CD8-positive, alpha-beta memory T cell (primary cell): Measurements from ENCODE around the gene SLK. TPM values are rescaled to one million over a fixed set of nuclear protein-coding genes. Genes with fewer than 3 reads are reported as not detected.

Source experiments
- CTCF ChIA-PET: fragments of 350-600 bp; sonication (Branson Sonifier 250); formaldehyde crosslinking; loops from one replicate; lab custom pipeline; 2021; ENCODE audit warnings: antibody characterized with exemption; lab: Charles Lee
- POLR2A ChIA-PET: fragments of 350-600 bp; sonication (Branson Sonifier 250); formaldehyde crosslinking; loops from one replicate; lab custom pipeline; 2021; ENCODE audit warnings: antibody characterized with exemption; lab: Charles Lee
- DNase-seq, 5 donors: peaks; one replicate each; pipeline versions ENCODE4 v3.0.0 to v3.0.0-alpha.2; 2020 to 2022; ENCODE audit warnings: mixed read lengths in 1 of 5
- H3K27ac ChIP-seq: one replicate; pipeline ENCODE4 v1.7.0; 2013; ENCODE audit warnings: low read depth, mild to moderate bottlenecking, low read length, moderate library complexity
- H3K27me3 ChIP-seq: 2 replicates; pipeline ENCODE4 v1.7.0; 2013; ENCODE audit warnings: low read length, mild to moderate bottlenecking; ENCODE audit not compliant: insufficient read depth, poor library complexity, severe bottlenecking
- H3K36me3 ChIP-seq: 2 replicates; pipeline ENCODE4 v1.7.0; 2013; ENCODE audit warnings: mild to moderate bottlenecking, low read length, moderate library complexity; ENCODE audit not compliant: insufficient read depth
- H3K4me1 ChIP-seq: 2 replicates; pipeline ENCODE4 v1.7.0; 2013; ENCODE audit warnings: mild to moderate bottlenecking, low read length, moderate library complexity; ENCODE audit not compliant: insufficient read depth
- H3K4me3 ChIP-seq: 2 replicates; pipeline ENCODE4 v1.7.0; 2013; ENCODE audit warnings: mild to moderate bottlenecking, low read length
- H3K9me3 ChIP-seq: 2 replicates; pipeline ENCODE4 v1.7.0; 2013; ENCODE audit warnings: mild to moderate bottlenecking, low read length
- H3K27ac Mint-ChIP-seq, 8 donors: one replicate each; pipeline ENCODE4 v1.8.0; 2020 to 2021; ENCODE audit warnings: mixed read lengths in 8 of 8, mild to moderate bottlenecking in 6 of 8, inconsistent platforms in 3 of 8, moderate library complexity in 3 of 8
- H3K27me3 Mint-ChIP-seq, 2 donors: one replicate each; pipeline ENCODE4 v1.8.0; 2020 to 2021; ENCODE audit warnings: mixed read lengths in 2 of 2, mild to moderate bottlenecking in 1 of 2, moderate library complexity in 1 of 2
- H3K36me3 Mint-ChIP-seq, 3 donors: one replicate each; pipeline ENCODE4 v1.8.0; 2020 to 2021; ENCODE audit warnings: mixed read lengths in 3 of 3, inconsistent platforms in 1 of 3, mild to moderate bottlenecking in 1 of 3
- H3K4me1 Mint-ChIP-seq, 3 donors: one replicate each; pipeline ENCODE4 v1.8.0; 2020 to 2021; ENCODE audit warnings: mixed read lengths in 3 of 3, inconsistent platforms in 1 of 3, mild to moderate bottlenecking in 1 of 3
- H3K4me3 Mint-ChIP-seq, 7 donors: one replicate each; pipeline ENCODE4 v1.8.0; 2020 to 2021; ENCODE audit warnings: mixed read lengths in 7 of 7, mild to moderate bottlenecking in 6 of 7, moderate library complexity in 4 of 7, inconsistent platforms in 2 of 7
- H3K9me3 Mint-ChIP-seq, 5 donors: one replicate each; pipeline ENCODE4 v1.8.0; 2020 to 2022; ENCODE audit warnings: mixed read lengths in 5 of 5, mild to moderate bottlenecking in 3 of 5, moderate library complexity in 2 of 5, inconsistent platforms in 1 of 5
- polyA plus RNA-seq: library from polyadenylated mRNA; unstranded; fragments of 300-500 nt; fragmentation: Illumina TruSeq; gene quantifications from one replicate; pipeline ENCODE4 v1.2.3, GENCODE V29; 2021
- total RNA-seq, 2 experiments: library from RNA; stranded (reverse); gene quantifications; one replicate each; pipeline ENCODE4 v1.2.3, GENCODE V29; 2021

The SLK gene
- total and polyA plus RNA-seq, 3 experiments from 2014 or later: 15.8 to 24.8 (median 23.7) TPM

DNA sequence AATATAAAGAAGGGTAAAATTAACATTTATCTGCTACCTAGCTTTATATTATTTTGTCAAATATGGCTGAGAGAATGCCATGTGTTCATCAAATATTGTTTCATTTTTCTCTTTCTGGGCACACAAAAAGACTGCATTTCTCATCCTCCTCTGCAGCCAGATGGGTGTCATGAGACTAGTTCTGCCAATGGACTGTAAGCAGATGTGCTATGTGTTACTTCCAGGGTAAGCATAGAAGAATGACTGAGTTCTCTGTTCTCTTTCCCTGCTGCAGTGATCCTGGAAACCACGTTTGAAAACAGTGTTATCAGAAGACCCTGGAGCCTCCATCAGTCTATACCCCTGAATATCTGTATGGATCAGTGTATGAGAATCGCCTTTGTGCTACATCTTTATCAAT lies 24.1 kb upstream of the SLK start:
- H3K27ac Mint-ChIP-seq: no peak overlapping the region
- DNase-seq: no peak
- H3K9me3 Mint-ChIP-seq: no peaks in the 10 kb centered on the region
- CTCF ChIA-PET: no interaction called here
- POLR2A ChIA-PET: no interaction called here
- peaks cover 0 to 6% of the 10 kb centered on the region in 2 donors for H3K27me3 Mint-ChIP-seq
- H3K9me3 ChIP-seq: no peaks in the 10 kb centered on the region
- H3K4me1 ChIP-seq: no peaks in the 10 kb centered on the region
- no peak overlapping the region for H3K4me3 Mint-ChIP-seq
- H3K36me3 ChIP-seq: no peaks in the 10 kb centered on the region
- H3K4me3 ChIP-seq: no peak overlapping the region
- no peak overlapping the region for H3K27ac ChIP-seq
- H3K4me1 Mint-ChIP-seq: peaks cover 3 to 9% (median 4%) of the 10 kb centered on the region in 3 donors
- no peaks in the 10 kb centered on the region for H3K27me3 ChIP-seq
- peaks cover 0 to 3% (median 0%) of the 10 kb centered on the region in 3 donors for H3K36me3 Mint-ChIP-seq

GRCh38 chr10:103947799-103948516 lies 19.0 kb upstream of the SLK start:
- no peaks in the 10 kb centered on the region for H3K27me3 ChIP-seq
- peaks cover 6 to 10% (median 7%) of the 10 kb centered on the region in 3 donors for H3K4me1 Mint-ChIP-seq
- no peak overlapping the region for H3K27ac ChIP-seq
- H3K4me3 ChIP-seq: no peak overlapping the region
- peak overlapping the region in 1 of 7 donors; percentile 16 for H3K4me3 Mint-ChIP-seq
- peaks cover 0 to 3% (median 2%) of the 10 kb centered on the region in 3 donors for H3K36me3 Mint-ChIP-seq
- DNase-seq: no peak
- H3K27me3 Mint-ChIP-seq: peaks cover 0 to 4% of the 10 kb centered on the region in 2 donors
- H3K9me3 ChIP-seq: no peaks in the 10 kb centered on the region
- ChIA-PET CTCF (no interaction called here), POLR2A (no interaction called here)
- no peaks in the 10 kb centered on the region for H3K36me3 ChIP-seq
- H3K27ac Mint-ChIP-seq: peak overlapping the region in 4 of 8 donors; percentile 3 to 73 (median 50)
- peaks cover 0 to 2% (median 0%) of the 10 kb centered on the region in 5 donors for H3K9me3 Mint-ChIP-seq
- no peaks in the 10 kb centered on the region for H3K4me1 ChIP-seq

DNA sequence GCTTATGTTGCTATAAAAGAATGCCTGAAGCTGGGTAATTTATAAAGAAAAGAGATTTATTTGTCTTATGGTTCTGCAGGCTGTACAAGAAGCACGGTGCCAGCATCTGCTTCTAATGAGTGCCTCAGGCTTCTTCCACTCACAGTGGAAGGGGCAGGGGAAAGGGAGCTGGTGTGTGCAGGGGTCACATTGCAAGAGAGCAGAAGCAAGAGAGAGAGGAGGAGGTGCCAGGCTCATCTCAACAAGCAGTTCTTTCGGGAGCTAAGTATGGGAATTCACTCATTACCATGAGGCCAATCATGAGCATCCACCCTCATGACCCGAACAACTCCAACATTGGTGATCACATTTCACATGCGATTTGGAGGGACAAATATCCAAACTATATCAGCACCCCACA lies 17.2 kb upstream of the SLK start:
- Histone ChIP-seq H3K27me3 (no peaks in the 10 kb centered on the region), H3K4me3 (no peak overlapping the region), H3K4me1 (no peaks in the 10 kb centered on the region), H3K9me3 (no peaks in the 10 kb centered on the region), H3K27ac (no peak overlapping the region), H3K36me3 (no peaks in the 10 kb centered on the region)
- POLR2A ChIA-PET: no interaction called here
- no peak overlapping the region for H3K27ac Mint-ChIP-seq
- H3K36me3 Mint-ChIP-seq: peaks cover 0 to 2% (median 0%) of the 10 kb centered on the region in 3 donors
- peaks cover 6 to 10% (median 7%) of the 10 kb centered on the region in 3 donors for H3K4me1 Mint-ChIP-seq
- no peak for DNase-seq
- no peaks in the 10 kb centered on the region for H3K27me3 Mint-ChIP-seq
- CTCF ChIA-PET: interaction anchor here (1.0 kb wide), 1 partner anchor 14 kb away, joined by 4 read pairs; no protein-coding TSS in a partner anchor
- peaks cover 0 to 3% (median 0%) of the 10 kb centered on the region in 5 donors for H3K9me3 Mint-ChIP-seq
- no peak overlapping the region for H3K4me3 Mint-ChIP-seq

- Histone ChIP-seq H3K36me3 (no peaks in the 10 kb centered on the region), H3K4me1 (no peaks in the 10 kb centered on the region), H3K4me3 (no peak overlapping the region), H3K27ac (no peak overlapping the region), H3K9me3 (no peaks in the 10 kb centered on the region), H3K27me3 (no peaks in the 10 kb centered on the region)
- peaks cover 0 to 4% (median 2%) of the 10 kb centered on the region in 3 donors for H3K36me3 Mint-ChIP-seq
- ChIA-PET CTCF (no interaction called here), POLR2A (no interaction called here)
- no peak overlapping the region for H3K4me3 Mint-ChIP-seq
- H3K27ac Mint-ChIP-seq: no peak overlapping the region
- H3K4me1 Mint-ChIP-seq: peaks cover 6 to 10% (median 7%) of the 10 kb centered on the region in 3 donors
- no peak for DNase-seq
- no peaks in the 10 kb centered on the region for H3K27me3 Mint-ChIP-seq
- H3K9me3 Mint-ChIP-seq: peaks cover 0 to 3% (median 0%) of the 10 kb centered on the region in 5 donors
Measured at GRCh38 chr10:103951183-103951582, 15.8 kb upstream of the SLK start.

DNA sequence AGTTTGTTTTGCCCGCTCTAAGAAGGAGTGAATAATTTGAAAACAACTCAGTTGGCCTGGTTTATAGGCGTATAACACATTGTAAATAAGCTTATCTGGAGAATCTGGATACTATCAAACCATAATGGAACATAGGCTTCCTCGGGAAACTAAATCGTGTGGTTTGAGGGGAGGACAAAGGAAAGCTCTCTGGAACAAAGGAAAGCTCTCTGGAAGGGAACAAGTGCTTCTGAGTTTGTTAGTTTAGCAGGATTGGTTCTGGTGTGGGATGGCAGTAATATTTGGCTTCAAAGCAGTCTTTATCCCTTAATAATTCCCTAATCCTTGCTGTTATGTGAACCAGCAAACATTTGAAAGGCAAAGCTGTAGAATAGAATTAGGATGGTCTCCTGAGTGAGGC lies 15.0 kb upstream of the SLK start:
- H3K36me3 ChIP-seq: no peaks in the 10 kb centered on the region
- peaks cover 0 to 3% (median 0%) of the 10 kb centered on the region in 5 donors for H3K9me3 Mint-ChIP-seq
- H3K36me3 Mint-ChIP-seq: peaks cover 0 to 7% (median 2%) of the 10 kb centered on the region in 3 donors
- H3K4me3 ChIP-seq: no peak overlapping the region
- no peaks in the 10 kb centered on the region for H3K27me3 ChIP-seq
- no peaks in the 10 kb centered on the region for H3K4me1 ChIP-seq
- H3K4me1 Mint-ChIP-seq: peaks cover 6 to 9% (median 7%) of the 10 kb centered on the region in 3 donors
- CTCF ChIA-PET: no interaction called here
- no peaks in the 10 kb centered on the region for H3K27me3 Mint-ChIP-seq
- peak overlapping the region in 1 of 8 donors; percentile 26 for H3K27ac Mint-ChIP-seq
- H3K27ac ChIP-seq: no peak overlapping the region
- no peak for DNase-seq
- no peak overlapping the region for H3K4me3 Mint-ChIP-seq
- H3K9me3 ChIP-seq: no peaks in the 10 kb centered on the region
- POLR2A ChIA-PET: no interaction called here

DNA sequence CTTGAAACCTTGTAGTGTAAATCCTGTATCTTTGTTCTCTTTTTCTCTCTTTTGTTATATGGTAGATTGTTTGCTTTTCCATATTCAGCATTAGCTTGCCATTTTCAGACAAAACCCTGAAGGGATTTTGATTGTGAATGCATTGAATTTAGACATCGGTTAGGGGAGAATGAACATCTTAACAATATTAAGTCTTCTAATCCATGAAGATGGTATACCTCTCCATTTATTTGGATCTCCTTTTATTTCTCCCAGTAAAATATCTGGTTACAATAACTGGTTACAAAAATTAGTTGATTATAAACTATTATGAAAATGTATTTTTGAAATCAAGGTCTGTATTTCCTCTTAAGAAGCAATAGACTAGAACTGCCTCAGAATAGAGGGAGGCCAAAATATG lies 12.4 kb upstream of the SLK start:
- H3K9me3 Mint-ChIP-seq: peaks cover 0 to 3% (median 0%) of the 10 kb centered on the region in 5 donors
- H3K4me3 ChIP-seq: no peak overlapping the region
- H3K36me3 Mint-ChIP-seq: peaks cover 0 to 7% (median 0%) of the 10 kb centered on the region in 3 donors
- H3K4me1 ChIP-seq: no peaks in the 10 kb centered on the region
- no peaks in the 10 kb centered on the region for H3K9me3 ChIP-seq
- no peak overlapping the region for H3K27ac ChIP-seq
- H3K27ac Mint-ChIP-seq: no peak overlapping the region
- H3K27me3 ChIP-seq: no peaks in the 10 kb centered on the region
- ChIA-PET CTCF (no interaction called here), POLR2A (no interaction called here)
- H3K4me1 Mint-ChIP-seq: peaks cover 0 to 2% (median 0%) of the 10 kb centered on the region in 3 donors
- H3K36me3 ChIP-seq: no peaks in the 10 kb centered on the region
- H3K4me3 Mint-ChIP-seq: no peak overlapping the region
- DNase-seq: no peak
- peaks cover 0 to 3% of the 10 kb centered on the region in 2 donors for H3K27me3 Mint-ChIP-seq

DNA sequence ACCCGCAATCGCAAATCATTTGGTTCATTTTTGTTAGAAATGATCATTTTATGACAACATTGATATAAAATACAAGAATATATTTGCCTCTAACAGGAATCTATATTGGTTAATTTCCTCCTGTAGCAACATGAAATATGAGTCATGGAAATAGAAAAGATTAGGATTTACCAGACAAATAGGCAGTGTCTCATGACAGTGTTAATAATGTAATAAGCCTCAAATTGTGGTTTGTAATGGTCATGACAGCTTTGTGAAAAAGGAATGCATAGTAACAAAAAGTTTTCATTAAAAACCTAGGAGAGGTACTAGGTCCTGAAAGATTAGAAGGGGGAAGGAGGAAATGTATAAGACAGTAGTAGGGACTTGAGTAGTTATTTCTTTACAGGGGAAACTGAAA lies 7.9 kb upstream of the SLK start:
- Mint-ChIP-seq H3K9me3 (peaks cover 0 to 1% (median 0%) of the 10 kb centered on the region in 5 donors), H3K4me3 (no peak overlapping the region), H3K4me1 (no peaks in the 10 kb centered on the region), H3K27me3 (peaks cover 0 to 3% of the 10 kb centered on the region in 2 donors), H3K27ac (no peak overlapping the region), H3K36me3 (peaks cover 0 to 7% (median 0%) of the 10 kb centered on the region in 3 donors)
- Histone ChIP-seq H3K27ac (no peak overlapping the region), H3K4me3 (no peak overlapping the region), H3K27me3 (no peaks in the 10 kb centered on the region), H3K9me3 (no peaks in the 10 kb centered on the region), H3K36me3 (no peaks in the 10 kb centered on the region), H3K4me1 (no peaks in the 10 kb centered on the region)
- ChIA-PET CTCF (no interaction called here), POLR2A (no interaction called here)
- no peak for DNase-seq

DNA sequence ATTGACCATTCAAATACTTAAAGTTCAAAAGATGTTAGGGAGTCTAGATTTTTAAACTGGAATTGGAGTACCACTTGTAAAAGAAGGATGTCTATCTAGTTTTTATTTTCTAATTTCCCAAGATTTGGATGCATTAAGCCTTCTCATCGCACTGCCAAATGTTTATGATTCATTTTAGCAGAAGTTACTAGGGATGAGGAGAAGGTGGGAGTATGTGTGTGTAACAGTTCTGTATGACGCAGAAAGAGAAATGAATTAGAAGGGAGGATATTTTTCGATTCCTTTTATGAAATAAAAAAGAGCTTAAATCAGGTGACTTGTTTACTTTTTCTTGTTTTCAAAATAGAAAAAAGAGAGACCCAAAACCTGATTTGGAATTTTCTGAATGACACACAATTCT lies 6.8 kb upstream of the SLK start:
- no peaks in the 10 kb centered on the region for H3K9me3 ChIP-seq
- Mint-ChIP-seq H3K4me3 (no peak overlapping the region), H3K9me3 (no peaks in the 10 kb centered on the region), H3K27ac (peak overlapping the region in 1 of 8 donors; percentile 14), H3K36me3 (peaks cover 0 to 6% (median 0%) of the 10 kb centered on the region in 3 donors), H3K4me1 (no peaks in the 10 kb centered on the region), H3K27me3 (peaks cover 0 to 3% of the 10 kb centered on the region in 2 donors)
- H3K36me3 ChIP-seq: no peaks in the 10 kb centered on the region
- DNase-seq: no peak
- no peaks in the 10 kb centered on the region for H3K27me3 ChIP-seq
- no peak overlapping the region for H3K27ac ChIP-seq
- POLR2A ChIA-PET: no interaction called here
- CTCF ChIA-PET: no interaction called here
- no peaks in the 10 kb centered on the region for H3K4me1 ChIP-seq
- no peak overlapping the region for H3K4me3 ChIP-seq
